Measurements from ENCODE around the gene SSX2IP.
A peak's percentile ranks its signal among the peaks of the same experiment; 100 is the strongest.
"Not testable (repeated sequence)": the region's sequence is repeated elsewhere in the genome, so short reads cannot be mapped to it uniquely, and the experiment has no call there.

SSX2IP gene

GRCh38 chr1:84613887-84614286 lies 76.4 kb downstream of the SSX2IP start:
- DNase-seq: no peak

GRCh38 chr1:84613026-84613425 lies 77.2 kb downstream of the SSX2IP start:
- no peak for DNase-seq

- DNase-seq: no peak
Observed at GRCh38 chr1:84611796-84612195, 78.5 kb downstream of the SSX2IP start.

GRCh38 chr1:84611091-84611490 lies 79.2 kb downstream of the SSX2IP start:
- DNase-seq: no peak

- no peak for DNase-seq
Observed at GRCh38 chr1:84606977-84607376, 83.3 kb downstream of the SSX2IP start.

GRCh38 chr1:84605157-84605556 lies 85.1 kb downstream of the SSX2IP start:
- no peak for DNase-seq

- DNase-seq: peak in 1 of 2 experiments; percentile 16
Observed at GRCh38 chr1:84603941-84604830, 86.1 kb downstream of the SSX2IP start.

GRCh38 chr1:84603223-84603622 lies 87.0 kb downstream of the SSX2IP start:
- DNase-seq: no peak

GRCh38 chr1:84600796-84601195 lies 89.5 kb downstream of the SSX2IP start:
- no peak for DNase-seq

GRCh38 chr1:84598846-84599741 lies 91.2 kb downstream of the SSX2IP start:
- DNase-seq: no peak

GRCh38 chr1:84598418-84598817 lies 91.8 kb downstream of the SSX2IP start:
- no peak for DNase-seq

- DNase-seq: no peak
Observed at GRCh38 chr1:84597011-84597410, 93.2 kb downstream of the SSX2IP start.

- not testable (repeated sequence) for DNase-seq
Observed at GRCh38 chr1:84594959-84595358, 95.3 kb downstream of the SSX2IP start.

All from NCI-H446 (cell line).